Cardiac fibroblast (primary cell): ENCODE measurements around the gene KCTD11.
"Not testable (repeated sequence)": the region's sequence is repeated elsewhere in the genome, so short reads cannot be mapped to it uniquely, and the experiment has no call there.

Experiments
- DNase-seq, 2 donors: peaks; one replicate each; pipeline versions ENCODE4 v3.0.0 to v3.0.0-alpha.2; 2010; ENCODE audit warnings: low read depth in 2 of 2
- H3K4me3 ChIP-seq, 2 donors: replicated peaks in 1 of 2; 1 replicate in 1 of 2; 2 replicates in 1 of 2; pipeline ENCODE4 v1.5.1; 2011; ENCODE audit warnings: low read depth in 2 of 2, low read length in 2 of 2, mild to moderate bottlenecking in 2 of 2, moderate library complexity in 1 of 2
- TF ChIP-seq, protein P1 (sequence below): IDR thresholded peaks from one replicate; pipeline ENCODE4 v1.5.1; 2011; ENCODE audit warnings: low read depth, mild to moderate bottlenecking, low read length, inconsistent platforms

The KCTD11 gene

DNA sequence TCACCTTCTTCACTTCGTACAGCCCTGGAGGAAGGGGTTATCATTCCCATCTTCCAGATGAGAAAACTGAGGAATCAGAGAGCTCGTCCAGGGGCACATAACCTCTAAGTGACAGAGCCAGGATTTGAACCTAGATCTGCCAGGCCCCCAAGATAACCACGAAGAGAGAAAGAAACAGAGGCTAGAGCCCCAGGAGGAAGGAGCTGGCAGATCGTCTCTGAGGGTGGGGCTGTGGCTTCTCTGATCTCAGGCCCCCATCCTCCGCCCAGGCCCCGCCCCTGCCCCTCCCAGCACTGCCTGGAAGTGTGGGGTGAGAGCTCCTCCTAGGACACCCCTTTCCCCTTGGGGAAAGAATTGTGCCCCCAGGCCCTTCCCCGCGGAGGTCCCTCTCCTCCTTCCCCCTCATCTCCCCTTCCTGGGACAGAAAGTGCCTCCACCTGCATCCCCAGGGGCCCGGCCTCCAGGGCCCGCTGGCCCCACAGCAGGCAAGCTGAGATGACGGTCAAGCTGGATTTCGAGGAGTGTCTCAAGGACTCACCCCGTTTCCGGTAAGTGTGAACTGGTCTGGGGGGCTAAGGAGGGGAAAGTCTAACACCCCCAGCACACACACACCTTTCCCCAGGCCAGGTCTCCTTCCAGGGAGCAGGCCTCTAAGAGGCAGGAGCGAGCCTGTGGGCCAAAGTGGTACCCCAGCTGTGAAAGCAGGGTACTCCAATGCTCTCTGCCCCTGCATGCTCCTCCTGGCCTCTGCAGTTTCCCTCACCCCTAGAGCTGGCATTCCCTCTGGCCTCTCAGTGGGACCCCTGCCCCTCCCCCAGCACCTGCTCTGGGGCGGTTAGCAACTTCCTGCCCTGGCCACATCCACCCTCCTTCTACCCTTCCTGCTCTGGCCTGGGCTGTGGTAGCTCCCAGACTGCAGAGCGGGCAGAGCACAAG is 15.5 kb upstream of the KCTD11 start, which contains the start of gene ACAP1:
Gene ACAP1, plus strand, starts transcription at position 290 of the 936 bp plus-strand sequence. Its CDS starts 206 bp downstream, at position 496.
- DNase-seq, result no peak
- H3K4me3 ChIP-seq, result no peak within 1 kb of the TSS
- TF ChIP-seq, protein P1, sequence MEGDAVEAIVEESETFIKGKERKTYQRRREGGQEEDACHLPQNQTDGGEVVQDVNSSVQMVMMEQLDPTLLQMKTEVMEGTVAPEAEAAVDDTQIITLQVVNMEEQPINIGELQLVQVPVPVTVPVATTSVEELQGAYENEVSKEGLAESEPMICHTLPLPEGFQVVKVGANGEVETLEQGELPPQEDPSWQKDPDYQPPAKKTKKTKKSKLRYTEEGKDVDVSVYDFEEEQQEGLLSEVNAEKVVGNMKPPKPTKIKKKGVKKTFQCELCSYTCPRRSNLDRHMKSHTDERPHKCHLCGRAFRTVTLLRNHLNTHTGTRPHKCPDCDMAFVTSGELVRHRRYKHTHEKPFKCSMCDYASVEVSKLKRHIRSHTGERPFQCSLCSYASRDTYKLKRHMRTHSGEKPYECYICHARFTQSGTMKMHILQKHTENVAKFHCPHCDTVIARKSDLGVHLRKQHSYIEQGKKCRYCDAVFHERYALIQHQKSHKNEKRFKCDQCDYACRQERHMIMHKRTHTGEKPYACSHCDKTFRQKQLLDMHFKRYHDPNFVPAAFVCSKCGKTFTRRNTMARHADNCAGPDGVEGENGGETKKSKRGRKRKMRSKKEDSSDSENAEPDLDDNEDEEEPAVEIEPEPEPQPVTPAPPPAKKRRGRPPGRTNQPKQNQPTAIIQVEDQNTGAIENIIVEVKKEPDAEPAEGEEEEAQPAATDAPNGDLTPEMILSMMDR, result no peak

DNA sequence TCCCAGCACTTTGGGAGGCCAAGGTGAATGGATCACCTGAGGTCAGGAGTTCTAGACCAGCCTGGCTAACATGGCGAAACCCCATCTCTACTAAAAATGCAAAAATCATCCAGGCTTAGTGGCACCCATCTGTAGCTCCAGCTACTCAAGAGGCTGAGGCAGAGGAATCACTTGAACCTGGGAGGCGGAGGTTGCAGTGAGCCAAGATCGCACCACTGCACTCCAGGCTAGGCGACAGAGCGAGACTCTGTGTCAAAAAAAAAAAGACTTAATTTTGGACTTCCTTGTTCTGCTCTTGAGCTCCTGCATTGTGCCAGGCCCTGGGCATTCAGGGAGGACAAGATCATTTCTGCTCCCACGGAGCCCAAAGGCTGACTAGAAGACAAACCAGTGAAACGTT is 14.4 kb upstream of the KCTD11 start:
- H3K4me3 ChIP-seq, DNase-seq: not testable (repeated sequence)

DNA sequence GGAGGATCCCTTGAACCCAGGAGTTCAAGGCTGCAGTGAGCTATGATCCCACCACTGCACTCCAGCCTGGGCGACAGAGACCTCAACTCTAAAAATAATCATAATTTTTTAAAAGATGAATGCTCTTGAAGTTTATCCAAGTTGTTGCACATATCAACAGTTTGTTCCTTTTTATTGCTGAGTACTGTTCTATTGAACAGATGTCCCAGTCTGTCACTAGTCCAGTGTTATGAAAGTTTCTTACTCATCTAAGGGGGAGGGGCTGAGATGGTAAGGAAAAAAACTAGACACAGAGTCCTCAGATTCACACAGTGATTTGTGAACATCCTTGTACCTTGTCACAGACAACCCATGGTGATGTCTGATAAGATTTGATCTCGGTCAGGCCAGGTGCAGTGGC is 11.8 kb upstream of the KCTD11 start:
- TF ChIP-seq, protein P1, result no peak
- no peak overlapping the region for H3K4me3 ChIP-seq
- peak in 1 of 2 donors; percentile 31 for DNase-seq

DNA sequence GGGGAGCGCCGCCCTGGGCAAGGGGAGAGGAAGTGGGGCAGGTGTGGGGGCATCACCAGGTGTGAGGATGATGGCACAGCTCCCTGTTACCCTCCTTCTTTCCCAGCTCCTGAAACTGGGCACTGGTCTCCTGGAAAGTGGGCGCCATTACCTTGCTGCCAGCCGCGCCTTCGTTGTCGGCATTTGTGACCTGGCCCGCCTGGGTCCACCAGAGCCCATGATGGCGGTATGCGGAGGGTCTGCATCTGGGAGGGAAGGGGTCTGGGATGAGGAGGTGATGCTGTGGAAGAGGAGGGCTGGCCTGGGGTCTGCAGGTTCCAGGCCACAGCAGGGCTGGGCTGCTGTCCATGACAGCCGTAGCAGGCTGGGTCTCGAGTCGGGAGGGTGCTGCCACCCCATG is 10.1 kb upstream of the KCTD11 start:
- no peak overlapping the region for H3K4me3 ChIP-seq
- TF ChIP-seq, protein P1, result no peak
- DNase-seq, result no peak

DNA sequence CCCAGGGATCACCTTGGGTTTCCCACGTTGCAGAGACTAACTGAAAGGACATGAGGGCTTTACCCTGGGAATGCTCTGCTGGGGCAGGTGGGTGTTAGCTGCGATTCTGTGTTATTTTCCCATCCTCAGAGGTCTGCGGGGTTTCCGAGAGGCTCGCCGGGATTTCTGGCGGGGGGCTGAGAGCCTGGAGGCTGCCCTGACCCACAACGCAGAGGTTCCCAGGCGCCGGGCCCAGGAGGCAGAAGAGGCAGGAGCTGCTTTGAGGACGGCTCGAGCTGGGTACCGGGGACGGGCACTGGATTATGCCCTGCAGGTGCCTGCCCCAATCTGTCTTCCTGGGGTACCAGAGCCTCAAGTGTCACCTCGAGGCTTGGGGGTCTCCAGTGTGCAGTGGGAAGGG is 8.7 kb upstream of the KCTD11 start:
- TF ChIP-seq, protein P1, result no peak
- H3K4me3 ChIP-seq, result no peak overlapping the region
- no peak for DNase-seq

DNA sequence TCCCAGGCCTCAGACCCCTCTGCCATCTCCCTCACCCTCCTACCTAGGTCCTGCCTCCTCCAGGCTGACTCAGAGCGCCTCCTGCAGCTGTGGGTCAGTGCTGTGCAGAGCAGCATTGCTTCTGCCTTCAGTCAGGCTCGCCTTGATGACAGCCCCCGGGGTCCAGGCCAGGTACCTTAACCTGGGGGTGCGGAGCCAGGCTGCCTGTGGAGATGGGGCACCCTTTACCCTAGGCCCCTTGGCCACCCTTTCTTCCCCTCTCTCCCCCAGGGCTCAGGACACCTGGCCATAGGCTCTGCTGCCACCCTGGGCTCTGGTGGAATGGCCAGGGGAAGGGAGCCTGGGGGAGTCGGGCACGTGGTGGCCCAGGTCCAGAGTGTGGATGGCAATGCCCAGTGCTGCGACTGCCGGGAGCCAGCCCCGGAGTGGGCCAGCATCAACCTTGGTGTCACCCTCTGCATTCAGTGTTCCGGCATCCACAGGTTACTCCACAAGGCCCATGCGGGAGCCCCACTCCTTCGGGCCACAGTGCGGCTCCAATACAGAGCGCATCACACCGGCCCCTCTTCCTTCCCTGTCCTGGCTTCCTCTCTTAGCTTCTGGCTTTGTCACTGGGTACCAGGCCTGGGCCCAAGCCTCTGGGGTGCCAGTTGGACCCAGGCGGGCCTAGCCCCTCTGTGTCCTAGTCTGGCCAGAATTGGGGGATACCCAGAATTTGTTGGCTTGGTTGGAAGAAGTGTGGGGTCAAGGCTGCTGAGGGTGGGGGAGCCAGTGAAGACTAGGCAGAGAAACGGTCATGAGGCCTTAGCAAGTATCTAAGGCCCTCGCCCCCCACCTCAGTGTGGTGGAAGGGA is 5.0 kb upstream of the KCTD11 start:
- DNase-seq, result no peak
- TF ChIP-seq, protein P1, result no peak
- H3K4me3 ChIP-seq, result no peak overlapping the region
